HEK293 (cell line): ENCODE results near the gene MBNL2.

ENCODE experiments used
- CTCF ChIA-PET: fragments of 350-600 bp; formaldehyde crosslinking; extraction: SDS; loops from one replicate; lab custom pipeline; 2021; ENCODE audit warnings: antibody characterized with exemption; lab: Yijun Ruan, JAX
- POLR2A ChIA-PET: fragments of 300-600 bp; formaldehyde crosslinking; extraction: SDS; loops from one replicate; lab custom pipeline; 2020; ENCODE audit warnings: antibody characterized with exemption, inconsistent platforms; lab: Yijun Ruan, JAX
- H3K27ac ChIP-seq: fragments of 200-500 bp; sonication (Bioruptor generic); 2 replicates; pipeline ENCODE4 v1.5.1; 2014; ENCODE audit warnings: low read depth, low read length, control low read depth, inconsistent platforms; ENCODE audit errors: extremely low read depth
- H3K36me3 ChIP-seq, 2 experiments: fragments of 200-500 bp in 1 of 2; sonication (Bioruptor generic) in 1 of 2; 1 replicate in 1 of 2; 2 replicates in 1 of 2; pipeline ENCODE4 v1.5.1; 2014 to 2017; ENCODE audit warnings: inconsistent platforms in 2 of 2, low read length in 2 of 2; ENCODE audit not compliant: control insufficient read depth in 2 of 2, insufficient read depth in 1 of 2
- H3K4me1 ChIP-seq: fragments of 200-500 bp; sonication (Bioruptor generic); 2 replicates; pipeline ENCODE4 v1.5.1; 2014; ENCODE audit warnings: mild to moderate bottlenecking, low read length, inconsistent platforms; ENCODE audit not compliant: control insufficient read depth, insufficient read depth
- H3K4me3 ChIP-seq: 2 replicates; pipeline ENCODE4 v1.5.1; 2011; ENCODE audit warnings: low read depth, mild to moderate bottlenecking, control low read depth, low read length, moderate library complexity
- H3K9me3 ChIP-seq: fragments of 200-500 bp; sonication (Bioruptor generic); 2 replicates; pipeline ENCODE4 v1.5.1; 2014; ENCODE audit warnings: low read depth, low read length, inconsistent platforms; ENCODE audit not compliant: control insufficient read depth, insufficient read depth
- GLIS1 ChIP-seq: fragments of 450-650 bp; formaldehyde crosslinking; IDR thresholded peaks from 2 replicates; pipeline ENCODE4 v1.5.1; 2016; ENCODE audit warnings: missing biosample characterization, missing genetic modification characterization
- HOXC10 ChIP-seq: sonication (generic); formaldehyde crosslinking; IDR thresholded peaks from 2 replicates; pipeline ENCODE4 v1.8.1; 2023; ENCODE audit warnings: mild to moderate bottlenecking, missing genetic modification reagents
- KLF1 ChIP-seq: fragments of 450-650 bp; formaldehyde crosslinking; IDR thresholded peaks from 2 replicates; pipeline ENCODE4 v1.5.1; 2016; ENCODE audit warnings: missing biosample characterization, missing genetic modification characterization
- WT1 ChIP-seq: fragments of 450-650 bp; formaldehyde crosslinking; IDR thresholded peaks from 2 replicates; pipeline ENCODE4 v1.5.1; 2016; ENCODE audit warnings: missing biosample characterization, missing genetic modification characterization
- YY2 ChIP-seq: fragments of 450-650 bp; formaldehyde crosslinking; IDR thresholded peaks from 2 replicates; pipeline ENCODE4 v1.5.1; 2016; ENCODE audit warnings: missing biosample characterization, missing genetic modification characterization
- ZEB2 ChIP-seq: fragments of 450-650 bp; formaldehyde crosslinking; IDR thresholded peaks from 2 replicates; pipeline ENCODE4 v1.5.1; 2016; ENCODE audit warnings: missing biosample characterization, missing genetic modification characterization
- ZNF132 ChIP-seq: fragments of 450-650 bp; formaldehyde crosslinking; IDR thresholded peaks from 2 replicates; pipeline ENCODE4 v1.5.1; 2017; ENCODE audit warnings: missing biosample characterization, missing genetic modification characterization, borderline replicate concordance
- ZNF175 ChIP-seq: fragments of 450-650 bp; formaldehyde crosslinking; IDR thresholded peaks from 2 replicates; pipeline ENCODE4 v1.5.1; 2016; ENCODE audit warnings: missing biosample characterization, missing genetic modification characterization
- ZNF2 ChIP-seq: fragments of 450-650 bp; formaldehyde crosslinking; IDR thresholded peaks from 2 replicates; pipeline ENCODE4 v1.5.1; 2016; ENCODE audit warnings: missing biosample characterization, missing genetic modification characterization
- ZNF416 ChIP-seq: fragments of 450-650 bp; formaldehyde crosslinking; IDR thresholded peaks from 2 replicates; pipeline ENCODE4 v1.5.1; 2016; ENCODE audit warnings: missing biosample characterization, missing genetic modification characterization
- ZNF548 ChIP-seq: fragments of 450-650 bp; formaldehyde crosslinking; IDR thresholded peaks from 2 replicates; pipeline ENCODE4 v1.5.1; 2016; ENCODE audit warnings: missing biosample characterization, missing genetic modification characterization
- ZNF621 ChIP-seq: fragments of 450-650 bp; formaldehyde crosslinking; IDR thresholded peaks from 2 replicates; pipeline ENCODE4 v1.5.1; 2017; ENCODE audit warnings: missing biosample characterization, missing genetic modification characterization
- ZNF660 ChIP-seq: fragments of 450-650 bp; IDR thresholded peaks from 2 replicates; pipeline ENCODE4 v1.5.1; 2018; ENCODE audit warnings: missing biosample characterization, mild to moderate bottlenecking, missing genetic modification characterization
- TF ChIP-seq, protein P1 (sequence below): fragments of 450-650 bp; formaldehyde crosslinking; IDR thresholded peaks from 2 replicates; pipeline ENCODE4 v1.5.1; 2017; ENCODE audit warnings: missing biosample characterization, missing genetic modification characterization
- TF ChIP-seq, protein P2 (sequence below): fragments of 450-650 bp; formaldehyde crosslinking; IDR thresholded peaks from 2 replicates; pipeline ENCODE4 v1.5.1; 2016; ENCODE audit warnings: missing biosample characterization, missing genetic modification characterization
- TF ChIP-seq, protein P3 (sequence below): fragments of 450-650 bp; formaldehyde crosslinking; IDR thresholded peaks from 2 replicates; pipeline ENCODE4 v1.5.1; 2016; ENCODE audit warnings: missing biosample characterization, missing genetic modification characterization
- TF ChIP-seq, protein P4 (sequence below): fragments of 450-650 bp; formaldehyde crosslinking; IDR thresholded peaks from 2 replicates; pipeline ENCODE4 v1.5.1; 2016; ENCODE audit warnings: missing biosample characterization, missing genetic modification characterization, borderline replicate concordance
- TF ChIP-seq, protein P5 (sequence below): fragments of 450-650 bp; formaldehyde crosslinking; IDR thresholded peaks from 2 replicates; pipeline ENCODE4 v1.5.1; 2016; ENCODE audit warnings: missing biosample characterization, missing genetic modification characterization

The MBNL2 gene

DNA sequence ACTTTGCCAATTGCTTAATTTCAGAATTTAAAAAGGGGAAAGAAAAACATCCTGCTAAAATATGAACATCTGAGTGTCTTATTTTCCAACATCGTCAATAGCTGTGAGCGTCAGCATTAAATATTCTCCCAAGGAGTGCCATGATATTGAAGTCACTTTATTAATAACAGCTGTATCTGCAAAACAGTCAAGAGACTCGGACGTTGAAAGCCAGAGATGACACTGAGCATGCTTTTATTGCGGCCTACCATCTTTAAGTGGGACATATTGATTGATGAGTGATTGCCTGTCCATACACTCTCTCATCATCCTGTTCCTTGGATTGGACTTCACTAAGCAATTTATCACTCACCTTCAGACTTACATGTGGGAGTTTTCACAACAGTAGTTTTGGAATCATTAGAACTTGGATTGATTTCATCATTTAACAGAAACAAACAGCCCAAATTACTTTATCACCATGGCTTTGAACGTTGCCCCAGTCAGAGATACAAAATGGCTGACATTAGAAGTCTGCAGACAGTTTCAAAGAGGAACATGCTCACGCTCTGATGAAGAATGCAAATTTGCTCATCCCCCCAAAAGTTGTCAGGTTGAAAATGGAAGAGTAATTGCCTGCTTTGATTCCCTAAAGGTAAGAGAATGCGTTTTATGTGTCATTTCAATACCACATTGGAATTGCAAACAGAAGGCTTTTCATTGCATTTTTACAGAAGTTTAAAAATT lies 53.8 kb downstream of the MBNL2 start:
- no peaks in the 10 kb centered on the region for H3K9me3 ChIP-seq
- H3K36me3 ChIP-seq: peaks cover 0 to 8% of the 10 kb centered on the region in 2 experiments; a peak in 1 of 3 replicates
- POLR2A ChIA-PET: no interaction called here
- no peak overlapping the region for H3K4me3 ChIP-seq
- TF ChIP-seq, protein P1, sequence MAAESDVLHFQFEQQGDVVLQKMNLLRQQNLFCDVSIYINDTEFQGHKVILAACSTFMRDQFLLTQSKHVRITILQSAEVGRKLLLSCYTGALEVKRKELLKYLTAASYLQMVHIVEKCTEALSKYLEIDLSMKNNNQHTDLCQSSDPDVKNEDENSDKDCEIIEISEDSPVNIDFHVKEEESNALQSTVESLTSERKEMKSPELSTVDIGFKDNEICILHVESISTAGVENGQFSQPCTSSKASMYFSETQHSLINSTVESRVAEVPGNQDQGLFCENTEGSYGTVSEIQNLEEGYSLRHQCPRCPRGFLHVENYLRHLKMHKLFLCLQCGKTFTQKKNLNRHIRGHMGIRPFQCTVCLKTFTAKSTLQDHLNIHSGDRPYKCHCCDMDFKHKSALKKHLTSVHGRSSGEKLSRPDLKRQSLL (tag by site-specific recombination): no peak
- TF ChIP-seq ZNF621 (tag by site-specific recombination): no peak
- no peak for TF ChIP-seq ZNF548 (tag by site-specific recombination)
- no peak for TF ChIP-seq ZNF2 (tag by site-specific recombination)
- TF ChIP-seq ZNF175 (tag by site-specific recombination): no peak
- no peak for TF ChIP-seq ZNF132
- TF ChIP-seq KLF1 (tag by site-specific recombination): no peak
- TF ChIP-seq WT1 (tag by site-specific recombination): no peak
- no peak for TF ChIP-seq ZEB2 (tag by site-specific recombination)
- no peak for TF ChIP-seq ZNF416 (tag by site-specific recombination)
- TF ChIP-seq, protein P2, sequence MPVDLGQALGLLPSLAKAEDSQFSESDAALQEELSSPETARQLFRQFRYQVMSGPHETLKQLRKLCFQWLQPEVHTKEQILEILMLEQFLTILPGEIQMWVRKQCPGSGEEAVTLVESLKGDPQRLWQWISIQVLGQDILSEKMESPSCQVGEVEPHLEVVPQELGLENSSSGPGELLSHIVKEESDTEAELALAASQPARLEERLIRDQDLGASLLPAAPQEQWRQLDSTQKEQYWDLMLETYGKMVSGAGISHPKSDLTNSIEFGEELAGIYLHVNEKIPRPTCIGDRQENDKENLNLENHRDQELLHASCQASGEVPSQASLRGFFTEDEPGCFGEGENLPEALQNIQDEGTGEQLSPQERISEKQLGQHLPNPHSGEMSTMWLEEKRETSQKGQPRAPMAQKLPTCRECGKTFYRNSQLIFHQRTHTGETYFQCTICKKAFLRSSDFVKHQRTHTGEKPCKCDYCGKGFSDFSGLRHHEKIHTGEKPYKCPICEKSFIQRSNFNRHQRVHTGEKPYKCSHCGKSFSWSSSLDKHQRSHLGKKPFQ (tag by site-specific recombination): no peak
- TF ChIP-seq ZNF660 (tag by site-specific recombination): no peak
- TF ChIP-seq, protein P3, sequence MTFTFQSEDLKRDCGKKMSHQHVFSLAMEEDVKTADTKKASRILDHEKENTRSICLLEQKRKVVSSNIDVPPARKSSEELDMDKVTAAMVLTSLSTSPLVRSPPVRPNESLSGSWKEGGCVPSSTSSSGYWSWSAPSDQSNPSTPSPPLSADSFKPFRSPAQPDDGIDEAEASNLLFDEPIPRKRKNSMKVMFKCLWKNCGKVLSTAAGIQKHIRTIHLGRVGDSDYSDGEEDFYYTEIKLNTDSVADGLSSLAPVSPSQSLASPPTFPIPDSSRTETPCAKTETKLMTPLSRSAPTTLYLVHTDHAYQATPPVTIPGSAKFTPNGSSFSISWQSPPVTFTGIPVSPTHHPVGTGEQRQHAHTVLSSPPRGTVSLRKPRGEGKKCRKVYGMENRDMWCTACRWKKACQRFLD: no peak
- TF ChIP-seq, protein P4, sequence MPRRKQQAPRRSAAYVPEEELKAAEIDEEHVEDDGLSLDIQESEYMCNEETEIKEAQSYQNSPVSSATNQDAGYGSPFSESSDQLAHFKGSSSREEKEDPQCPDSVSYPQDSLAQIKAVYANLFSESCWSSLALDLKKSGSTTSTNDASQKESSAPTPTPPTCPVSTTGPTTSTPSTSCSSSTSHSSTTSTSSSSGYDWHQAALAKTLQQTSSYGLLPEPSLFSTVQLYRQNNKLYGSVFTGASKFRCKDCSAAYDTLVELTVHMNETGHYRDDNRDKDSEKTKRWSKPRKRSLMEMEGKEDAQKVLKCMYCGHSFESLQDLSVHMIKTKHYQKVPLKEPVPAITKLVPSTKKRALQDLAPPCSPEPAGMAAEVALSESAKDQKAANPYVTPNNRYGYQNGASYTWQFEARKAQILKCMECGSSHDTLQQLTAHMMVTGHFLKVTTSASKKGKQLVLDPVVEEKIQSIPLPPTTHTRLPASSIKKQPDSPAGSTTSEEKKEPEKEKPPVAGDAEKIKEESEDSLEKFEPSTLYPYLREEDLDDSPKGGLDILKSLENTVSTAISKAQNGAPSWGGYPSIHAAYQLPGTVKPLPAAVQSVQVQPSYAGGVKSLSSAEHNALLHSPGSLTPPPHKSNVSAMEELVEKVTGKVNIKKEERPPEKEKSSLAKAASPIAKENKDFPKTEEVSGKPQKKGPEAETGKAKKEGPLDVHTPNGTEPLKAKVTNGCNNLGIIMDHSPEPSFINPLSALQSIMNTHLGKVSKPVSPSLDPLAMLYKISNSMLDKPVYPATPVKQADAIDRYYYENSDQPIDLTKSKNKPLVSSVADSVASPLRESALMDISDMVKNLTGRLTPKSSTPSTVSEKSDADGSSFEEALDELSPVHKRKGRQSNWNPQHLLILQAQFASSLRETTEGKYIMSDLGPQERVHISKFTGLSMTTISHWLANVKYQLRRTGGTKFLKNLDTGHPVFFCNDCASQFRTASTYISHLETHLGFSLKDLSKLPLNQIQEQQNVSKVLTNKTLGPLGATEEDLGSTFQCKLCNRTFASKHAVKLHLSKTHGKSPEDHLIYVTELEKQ (tag by site-specific recombination): no peak
- TF ChIP-seq HOXC10 (CRISPR knock-in tag): no peak
- TF ChIP-seq GLIS1 (tag by site-specific recombination): no peak
- TF ChIP-seq, protein P5, sequence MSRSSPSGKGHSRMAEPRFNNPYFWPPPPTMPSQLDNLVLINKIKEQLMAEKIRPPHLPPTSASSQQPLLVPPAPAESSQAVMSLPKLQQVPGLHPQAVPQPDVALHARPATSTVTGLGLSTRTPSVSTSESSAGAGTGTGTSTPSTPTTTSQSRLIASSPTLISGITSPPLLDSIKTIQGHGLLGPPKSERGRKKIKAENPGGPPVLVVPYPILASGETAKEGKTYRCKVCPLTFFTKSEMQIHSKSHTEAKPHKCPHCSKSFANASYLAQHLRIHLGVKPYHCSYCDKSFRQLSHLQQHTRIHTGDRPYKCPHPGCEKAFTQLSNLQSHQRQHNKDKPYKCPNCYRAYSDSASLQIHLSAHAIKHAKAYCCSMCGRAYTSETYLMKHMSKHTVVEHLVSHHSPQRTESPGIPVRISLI (tag by site-specific recombination): no peak
- no peak for TF ChIP-seq YY2 (tag by site-specific recombination)
- TF ChIP-seq, all 188 proteins: peak for 0
- H3K4me1 ChIP-seq: peaks cover 11% of the 10 kb centered on the region
- CTCF ChIA-PET: interaction anchor here (1.1 kb wide), 1 partner anchor 9 kb away, joined by 3 read pairs; no protein-coding TSS in a partner anchor
- no peak overlapping the region for H3K27ac ChIP-seq
